ENCODE data around the gene TMEM40.
"Not testable (repeated sequence)": the region's sequence is repeated elsewhere in the genome, so short reads cannot be mapped to it uniquely, and the experiment has no call there.

Gene TMEM40

GRCh38 chr3:12775970-12776369 lies 16.9 kb upstream of the TMEM40 start:
- DNase-seq (ENCODE audit: low spot score), result not testable (repeated sequence)

- no peak for DNase-seq (ENCODE audit: low spot score)
Measured at GRCh38 chr3:12775226-12775625, 16.2 kb upstream of the TMEM40 start.

GRCh38 chr3:12774619-12775018 lies 15.6 kb upstream of the TMEM40 start:
- no peak for DNase-seq (ENCODE audit: low spot score)

DNA sequence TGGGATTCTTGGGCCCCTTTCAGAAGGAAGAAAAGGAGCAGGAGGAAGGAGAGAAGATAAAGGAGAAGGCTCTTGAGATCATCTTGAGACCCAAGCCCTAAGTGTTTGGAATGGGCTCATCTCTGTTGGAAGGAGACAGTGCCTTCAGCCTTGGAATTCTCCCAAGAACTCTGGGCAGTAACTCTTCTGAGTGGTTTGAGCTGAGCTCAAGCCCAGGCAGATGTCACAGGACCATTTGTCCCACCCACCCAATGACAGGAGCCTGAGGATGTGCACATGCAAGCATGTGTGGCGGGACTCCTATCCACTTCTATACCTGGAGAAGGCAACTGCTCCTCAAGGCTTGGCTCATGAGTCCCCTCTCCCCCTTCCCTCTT lies 14.6 kb upstream of the TMEM40 start:
- no peak for DNase-seq (ENCODE audit: low spot score)

DNA sequence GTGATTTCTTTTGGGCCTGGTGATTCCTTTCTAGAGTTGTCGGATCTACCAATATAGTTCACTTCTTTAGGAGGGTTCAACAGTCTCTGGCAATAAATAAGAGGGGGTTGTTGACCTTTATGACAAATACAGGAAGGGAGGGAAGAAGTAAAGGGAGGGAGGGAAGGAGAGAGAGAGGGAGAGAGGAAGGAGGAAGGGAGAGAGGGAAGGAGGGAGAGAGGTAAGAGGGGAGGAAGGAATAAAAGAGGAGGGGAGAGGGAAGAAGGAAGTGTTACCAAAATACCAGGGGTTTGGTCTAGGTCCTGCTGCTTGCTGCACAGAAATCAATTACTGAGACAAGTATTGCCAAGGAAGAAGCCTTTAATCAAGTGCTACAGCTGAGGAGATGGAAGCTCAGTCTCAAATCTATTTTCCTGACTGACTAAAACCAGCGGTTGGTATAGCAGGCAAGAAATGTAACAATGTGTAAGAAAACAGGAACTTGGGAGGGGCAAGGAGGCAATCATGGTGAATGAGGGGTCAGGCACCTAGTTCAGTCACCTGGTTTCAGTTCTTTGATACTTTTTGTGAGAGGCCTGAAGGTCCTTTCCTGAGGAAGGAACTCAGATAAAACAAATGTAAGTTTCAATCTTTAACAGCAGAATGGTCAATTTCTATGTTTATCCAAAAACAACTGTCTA lies 14.1 kb upstream of the TMEM40 start:
- no peak for DNase-seq (ENCODE audit: low spot score)

DNA sequence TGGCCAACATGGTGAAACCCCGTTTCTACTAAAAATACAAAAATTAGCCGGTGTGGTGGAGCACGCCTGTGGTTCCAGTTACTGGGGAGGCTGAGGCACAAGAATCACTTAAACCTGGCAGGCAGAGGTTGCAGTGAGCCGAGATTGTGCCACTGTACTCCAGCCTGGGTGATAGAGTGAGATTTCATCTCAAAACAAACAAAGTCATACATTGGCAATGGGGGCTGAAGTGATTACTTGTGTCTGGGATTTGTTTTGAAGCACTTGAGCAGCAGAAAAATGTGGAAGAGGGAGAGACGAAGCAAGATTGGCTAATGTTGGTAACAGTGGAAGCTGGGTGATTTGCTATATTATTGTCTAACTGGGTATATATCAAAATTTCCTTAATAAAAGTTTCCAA lies 13.4 kb upstream of the TMEM40 start:
- no peak for DNase-seq (ENCODE audit: low spot score)

DNA sequence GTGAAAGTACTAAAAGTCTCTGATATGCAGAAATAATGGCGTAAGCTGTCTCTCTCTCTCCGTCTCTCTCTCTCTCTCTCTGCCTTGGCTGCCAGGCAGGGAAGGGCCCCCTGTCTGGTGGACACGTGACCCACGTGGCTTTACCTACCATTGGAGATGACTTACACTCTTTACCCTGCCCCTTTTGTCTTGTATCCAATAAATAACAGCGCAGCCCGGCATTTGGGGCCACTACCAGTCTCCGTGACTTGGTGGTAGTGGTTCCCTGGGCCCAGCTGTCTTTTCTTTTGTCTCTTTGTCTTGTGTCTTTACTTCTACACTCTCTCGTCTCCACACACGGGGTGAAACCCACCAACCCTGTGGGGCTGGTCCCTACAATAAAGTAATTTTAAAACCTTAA lies 12.2 kb upstream of the TMEM40 start:
- DNase-seq (ENCODE audit: low spot score), result no peak

DNA sequence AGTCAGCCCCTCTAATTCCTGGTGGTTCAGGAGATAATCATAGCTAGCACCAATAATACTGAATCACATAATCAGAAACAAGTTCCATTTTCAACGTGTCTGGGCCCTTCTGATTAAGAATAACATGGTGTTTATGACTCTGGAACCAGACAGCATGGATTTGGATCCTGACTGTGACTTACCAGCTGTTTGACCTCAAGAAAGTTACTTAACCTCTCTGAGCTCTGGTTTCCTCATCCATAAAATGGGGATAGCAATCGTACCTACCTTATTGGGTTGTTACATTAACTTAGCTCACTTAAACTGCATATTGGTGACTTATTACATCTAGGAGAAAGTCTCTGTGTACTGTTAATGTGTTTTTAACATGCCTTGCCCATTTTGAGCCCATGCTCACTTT lies 10.7 kb upstream of the TMEM40 start:
- DNase-seq (ENCODE audit: low spot score), result no peak

DNA sequence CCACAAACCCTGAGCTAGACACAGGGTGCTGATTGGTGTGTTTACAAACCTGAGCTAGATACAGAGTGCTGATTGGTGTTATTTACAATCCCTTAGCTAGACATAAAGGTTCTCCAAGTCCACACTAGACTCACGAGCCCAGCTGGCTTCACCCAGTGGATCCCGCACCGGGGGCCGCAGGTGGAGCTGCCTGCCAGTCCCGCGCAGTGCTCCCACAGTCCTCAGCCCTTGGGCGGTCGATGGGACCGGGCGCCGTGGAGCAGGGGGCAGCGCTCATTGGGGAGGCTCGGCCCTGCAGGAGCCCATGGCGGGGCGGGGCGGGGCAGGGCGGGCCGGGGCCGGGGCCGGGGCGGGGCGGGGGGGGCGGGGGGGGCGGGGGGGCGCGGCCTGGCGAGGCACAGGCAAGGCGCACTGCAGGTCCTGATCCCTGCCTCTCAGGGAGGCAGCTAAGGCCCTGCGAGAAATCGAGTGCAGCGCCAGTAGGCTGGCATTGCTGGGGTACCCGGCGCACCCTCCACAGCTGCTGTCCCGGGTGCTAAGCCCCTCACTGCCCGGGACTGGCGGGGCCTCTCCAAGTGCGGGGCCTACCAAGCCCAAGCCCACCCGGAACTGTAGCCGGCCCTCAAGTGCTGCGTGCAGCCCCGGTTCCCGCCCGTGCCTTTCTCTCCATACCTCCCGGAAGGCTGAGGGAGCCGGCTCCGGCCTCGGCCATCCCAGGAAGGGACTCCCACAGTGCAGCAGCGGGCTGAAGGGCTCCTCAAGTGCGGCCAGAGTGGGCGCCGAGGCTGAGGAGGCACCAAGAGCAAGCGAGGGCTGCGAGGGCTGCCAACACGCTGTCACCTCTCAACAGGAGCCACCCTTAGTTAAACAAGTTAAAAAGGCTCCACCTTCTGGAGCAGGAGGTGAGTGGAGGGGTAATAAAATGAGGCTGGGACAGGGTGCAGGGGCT lies 9.8 kb upstream of the TMEM40 start:
- DNase-seq (ENCODE audit: low spot score), result no peak

DNA sequence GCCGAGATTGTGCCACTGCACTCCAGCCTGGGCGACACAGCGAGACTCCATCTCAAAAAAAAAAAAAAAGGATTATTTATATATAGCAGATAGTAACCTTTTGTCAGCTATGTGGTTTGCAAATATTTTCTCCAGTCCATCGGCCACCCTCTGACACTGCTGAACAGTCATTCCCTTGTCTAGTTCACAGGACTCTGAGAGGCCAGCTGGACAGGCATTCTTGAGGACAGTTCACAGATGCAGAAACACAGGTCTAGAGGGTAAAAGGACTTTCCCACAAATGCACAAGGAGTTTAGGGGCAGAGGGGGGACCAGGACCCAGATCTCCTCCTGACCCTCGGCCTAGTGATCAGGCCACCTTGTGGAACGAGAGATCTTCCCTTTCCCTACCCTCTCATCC lies 7.5 kb upstream of the TMEM40 start:
- DNase-seq (ENCODE audit: low spot score), result no peak

DNA sequence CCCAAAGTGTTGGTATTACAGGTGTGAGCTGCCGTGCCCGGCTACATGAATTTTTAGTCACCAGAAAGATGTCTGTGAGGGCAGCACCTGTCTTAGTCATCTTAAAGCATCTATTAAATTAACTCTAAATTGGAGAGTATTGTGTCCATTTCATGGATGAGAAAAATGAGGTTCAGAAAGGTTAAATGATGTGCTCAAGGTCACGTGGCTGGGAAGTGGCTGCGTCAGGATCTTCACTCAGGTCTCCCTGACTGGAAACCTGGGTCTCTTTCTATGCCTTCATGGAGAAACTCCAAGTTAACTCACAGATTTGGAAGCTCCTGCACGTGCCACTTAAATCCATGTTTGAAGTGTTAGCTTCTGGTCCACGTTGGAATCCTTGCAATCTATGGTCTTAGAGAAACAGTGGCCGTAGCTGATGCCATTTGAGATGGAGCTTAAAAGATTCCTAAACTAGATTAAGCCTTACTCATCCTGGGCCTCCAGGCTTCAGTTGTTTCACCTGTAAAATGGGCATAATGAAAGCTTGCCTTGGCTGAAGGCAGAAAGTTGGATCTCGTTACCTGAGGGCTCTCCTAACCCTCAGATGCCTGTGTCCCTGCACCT lies 5.2 kb upstream of the TMEM40 start:
- DNase-seq (ENCODE audit: low spot score), result no peak

- DNase-seq (ENCODE audit: low spot score), result no peak
Measured at GRCh38 chr3:12759693-12760565, 870 bp upstream of the TMEM40 start.

- DNase-seq (ENCODE audit: low spot score), result peak; percentile 68
Measured at GRCh38 chr3:12758025-12758781, 856 bp downstream of the TMEM40 start.

DNA sequence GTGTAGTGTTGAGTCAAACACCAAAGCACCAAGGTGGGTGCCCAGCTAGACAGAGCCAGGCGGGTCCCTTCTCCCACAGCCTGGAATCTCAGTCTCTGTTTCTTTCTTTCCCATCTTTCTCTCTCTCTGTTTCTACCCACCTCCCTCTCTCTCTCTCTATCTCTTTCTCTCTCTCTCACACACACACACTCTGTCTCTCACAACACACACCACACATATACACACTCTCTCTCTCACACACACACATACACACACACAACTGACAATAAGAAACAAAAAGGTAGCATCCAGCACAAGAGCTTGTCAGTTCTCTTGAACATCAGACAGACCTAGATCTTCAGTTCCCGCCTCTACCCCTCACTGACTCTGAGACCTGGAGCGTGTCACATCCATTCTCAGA lies 2.4 kb downstream of the TMEM40 start:
- no peak for DNase-seq (ENCODE audit: low spot score)

DNA sequence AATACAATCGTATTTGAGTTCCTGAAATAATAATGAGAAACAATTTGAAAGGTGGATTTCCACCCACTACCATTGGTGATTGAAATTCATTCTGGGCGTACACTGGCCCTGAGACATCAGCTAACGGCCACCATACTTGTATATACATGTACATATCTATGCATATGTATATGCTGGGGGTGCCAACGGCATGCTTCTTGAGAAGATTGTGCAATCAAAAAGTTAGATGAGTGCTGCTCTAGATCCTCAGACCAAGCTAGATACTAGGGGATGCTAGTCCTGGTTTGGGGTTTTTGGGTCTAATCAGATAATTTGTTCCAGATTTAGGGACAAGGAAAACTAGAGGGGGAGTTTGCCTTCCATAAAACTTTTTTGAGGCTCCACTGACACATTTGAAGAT lies 2.9 kb downstream of the TMEM40 start:
- no peak for DNase-seq (ENCODE audit: low spot score)

DNA sequence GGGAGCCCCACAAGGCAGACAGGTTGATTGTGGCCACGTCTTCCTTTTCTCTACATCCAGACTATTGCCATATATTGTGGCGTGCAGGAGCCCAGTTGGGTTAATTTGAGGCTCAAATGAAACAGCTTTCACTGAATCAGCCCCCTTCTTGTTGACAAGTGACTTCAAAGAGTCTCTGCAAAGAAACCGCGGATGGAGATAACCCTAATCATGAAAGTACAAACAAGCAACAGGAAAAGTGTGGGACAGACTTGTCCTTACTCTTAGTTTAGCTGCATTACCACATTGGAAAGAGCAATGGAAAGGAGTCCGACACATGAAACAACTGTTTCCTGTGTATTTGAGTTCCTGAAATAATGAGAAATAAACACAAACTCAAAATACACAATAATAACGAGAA lies 3.3 kb downstream of the TMEM40 start:
- no peak for DNase-seq (ENCODE audit: low spot score)

DNA sequence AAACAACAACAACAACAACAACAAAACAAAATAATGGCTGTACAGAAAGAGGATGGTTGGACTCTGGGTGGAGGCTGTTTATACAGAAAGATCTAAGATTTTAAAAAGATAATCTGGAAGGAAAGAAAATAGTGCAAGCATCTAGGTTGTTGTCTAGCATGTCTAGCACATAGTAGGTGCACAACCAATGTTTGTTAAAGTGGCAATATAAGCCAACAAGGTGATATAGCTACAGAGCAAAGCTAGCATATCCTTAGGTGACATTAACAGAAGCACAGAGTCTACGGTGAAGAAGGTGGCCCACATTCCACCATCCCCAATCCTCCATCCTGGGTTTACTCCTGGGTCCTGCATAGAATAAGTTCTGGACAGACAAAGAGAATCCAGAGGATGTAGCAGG lies 4.7 kb downstream of the TMEM40 start:
- DNase-seq (ENCODE audit: low spot score), result no peak

GRCh38 chr3:12753275-12754028 lies 5.6 kb downstream of the TMEM40 start:
- no peak for DNase-seq (ENCODE audit: low spot score)

- DNase-seq (ENCODE audit: low spot score), result peak; percentile 19
Measured at GRCh38 chr3:12752809-12753208, 6.2 kb downstream of the TMEM40 start.

- DNase-seq (ENCODE audit: low spot score), result no peak
Measured at GRCh38 chr3:12752102-12752501, 7.0 kb downstream of the TMEM40 start.

- no peak for DNase-seq (ENCODE audit: low spot score)
Measured at GRCh38 chr3:12751571-12751970, 7.5 kb downstream of the TMEM40 start.

All from AG08395 (cell line).